Keratinocyte (primary cell): Measurements from ENCODE around the gene PFAS. TPM values are rescaled to one million over a fixed set of nuclear protein-coding genes. Genes with fewer than 3 reads are reported as not detected.

Experiments
- DNase-seq: peaks from one replicate; pipeline ENCODE4 v3.0.0-alpha.2; 2011; ENCODE audit warnings: low read depth, missing footprints, low spot score
- FAIRE-seq: peaks from 2 replicates; lab custom pipeline; 2011; peaks lifted over from hg19 to GRCh38; lab: Jason Lieb, UNC
- H2AFZ ChIP-seq: 2 replicates; pipeline ENCODE4 v1.6.0; 2012; ENCODE audit warnings: low read length, control low read depth, inconsistent platforms; ENCODE audit not compliant: control insufficient read depth
- H3K27ac ChIP-seq: 2 replicates; pipeline ENCODE4 v1.5.1; 2011; ENCODE audit warnings: low read length; ENCODE audit not compliant: control insufficient read depth, insufficient read depth
- H3K27me3 ChIP-seq: 3 replicates; pipeline ENCODE4 v1.6.0; 2011; ENCODE audit warnings: low read length; ENCODE audit not compliant: control insufficient read depth, insufficient read depth; ENCODE audit errors: extremely low read depth
- H3K36me3 ChIP-seq, 2 experiments: 2 replicates in 1 of 2; 3 replicates in 1 of 2; pipeline ENCODE4 v1.5.1; 2011; ENCODE audit warnings: low read length in 2 of 2, mild to moderate bottlenecking in 1 of 2; ENCODE audit not compliant: control insufficient read depth in 2 of 2, insufficient read depth in 2 of 2; ENCODE audit errors: extremely low read depth in 1 of 2
- H3K4me1 ChIP-seq: 3 replicates; pipeline ENCODE4 v1.5.1; 2011; ENCODE audit warnings: low read length; ENCODE audit not compliant: control insufficient read depth, insufficient read depth; ENCODE audit errors: extremely low read depth
- H3K4me2 ChIP-seq: 3 replicates; pipeline ENCODE4 v1.6.0; 2011; ENCODE audit warnings: low read depth, low read length; ENCODE audit not compliant: control insufficient read depth, insufficient read depth; ENCODE audit errors: extremely low read depth
- H3K4me3 ChIP-seq, 3 experiments: fragments of 200-600 bp in 1 of 3; sonication (generic) in 1 of 3; 2 replicates in 2 of 3; 3 replicates in 1 of 3; pipeline ENCODE4 v1.5.1; 2011 to 2016; ENCODE audit warnings: low read length in 3 of 3, mild to moderate bottlenecking in 3 of 3, control low read depth in 2 of 3, inconsistent platforms in 1 of 3, low read depth in 1 of 3, mixed read lengths in 1 of 3, mixed run types in 1 of 3, moderate library complexity in 1 of 3; ENCODE audit not compliant: control insufficient read depth in 2 of 3, insufficient read depth in 2 of 3; ENCODE audit errors: extremely low read depth in 1 of 3
- H3K79me2 ChIP-seq: 2 replicates; pipeline ENCODE4 v1.6.0; 2012; ENCODE audit warnings: low read length; ENCODE audit not compliant: control insufficient read depth, insufficient read depth
- H3K9ac ChIP-seq: 3 replicates; pipeline ENCODE4 v1.6.0; 2011; ENCODE audit warnings: low read length; ENCODE audit not compliant: control insufficient read depth, insufficient read depth; ENCODE audit errors: extremely low read depth
- H3K9me1 ChIP-seq: 3 replicates; pipeline ENCODE4 v1.6.0; 2011; ENCODE audit warnings: low read length; ENCODE audit not compliant: control insufficient read depth, insufficient read depth; ENCODE audit errors: extremely low read depth
- H3K9me3 ChIP-seq: 2 replicates; pipeline ENCODE4 v1.5.1; 2012; ENCODE audit warnings: low read depth, low read length; ENCODE audit not compliant: control insufficient read depth
- H4K20me1 ChIP-seq: 3 replicates; pipeline ENCODE4 v1.6.0; 2011; ENCODE audit warnings: low read length; ENCODE audit not compliant: control insufficient read depth, insufficient read depth; ENCODE audit errors: extremely low read depth
- EZH2 ChIP-seq: IDR thresholded peaks from one replicate; pipeline ENCODE4 v1.6.1; 2012; ENCODE audit warnings: inconsistent platforms, mild to moderate bottlenecking, low read length, moderate library complexity
- dilution Hi-C: fragments of 300-500 bp; cut with MboI; formaldehyde crosslinking; loops from one replicate; pipeline ENCODE4 v1.7.0; 2020; ENCODE audit warnings: low sequenced_read_pairs; ENCODE audit not compliant: extremely low pct_ligation_motif_present
- polyA plus RNA-seq, 5 experiments: library from polyadenylated mRNA; depleted of rRNA in 3 of 5; stranded (reverse) in 3 of 5; stranded (forward) in 1 of 5; unstranded in 1 of 5; fragments of >200 nt; gene quantifications; 1 replicate in 1 of 5; 2 replicates in 3 of 5; 3 replicates in 1 of 5; pipeline versions ENCODE4 v1.2.1 to v1.2.3, GENCODE V29; 2011 to 2012; ENCODE audit warnings: missing spikeins in 2 of 5, low read depth in 1 of 5, low replicate concordance in 1 of 5
- TF ChIP-seq, protein P1 (sequence below), 3 experiments: IDR thresholded peaks in 1 of 3; conservative IDR thresholded peaks in 1 of 3; optimal IDR thresholded peaks in 1 of 3; 2 replicates in 2 of 3; 3 replicates in 1 of 3; pipeline versions ENCODE3 to v1.5.1; 2011; ENCODE audit warnings: low read length in 3 of 3, mild to moderate bottlenecking in 3 of 3, moderate library complexity in 2 of 3, control low read depth in 1 of 3, inconsistent platforms in 1 of 3; ENCODE audit not compliant: insufficient read depth in 2 of 3; ENCODE audit errors: extremely low read depth in 1 of 3

Gene PFAS
- polyA plus RNA-seq, 1 donor (not counting 4 experiments of a cell fraction or from before 2014, with no cell fraction given) = 14.1 TPM

DNA sequence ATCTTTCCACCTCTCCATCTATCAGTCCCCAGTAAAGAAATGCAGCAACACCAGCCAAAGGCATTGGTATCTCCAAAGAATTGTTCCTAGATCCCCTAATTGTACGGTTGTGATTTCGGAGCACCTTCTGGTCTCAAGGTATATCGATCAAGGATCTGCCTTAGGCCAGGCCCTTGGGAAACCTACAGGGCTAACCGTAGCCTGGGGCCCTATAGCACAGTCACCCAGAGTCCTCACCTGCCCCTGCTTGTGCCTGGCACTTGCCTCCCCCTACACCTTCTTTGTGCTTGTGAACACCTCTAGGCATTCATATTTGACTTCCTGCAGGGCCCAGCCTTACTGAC lies 21.9 kb upstream of the PFAS start:
- dilution Hi-C loops = no loop called here
- Histone ChIP-seq H2AFZ (no peak overlapping the region), H3K79me2 (no peaks in the 10 kb centered on the region), H3K36me3 (peaks cover 31 to 34% of the 10 kb centered on the region in 2 experiments), H3K9ac (no peak overlapping the region), H4K20me1 (no peaks in the 10 kb centered on the region), H3K27ac (no peak overlapping the region), H3K9me3 (no peaks in the 10 kb centered on the region), H3K27me3 (no peaks in the 10 kb centered on the region), H3K4me1 (peaks cover 15% of the 10 kb centered on the region), H3K9me1 (no peaks in the 10 kb centered on the region), H3K4me3 (peak overlapping the region in 1 of 3 experiments; percentile 29), H3K4me2 (peak overlapping the region; percentile 72)
- no peak for DNase-seq
- no peak for FAIRE-seq
- TF ChIP-seq EZH2 = no peak
- TF ChIP-seq, protein P1, sequence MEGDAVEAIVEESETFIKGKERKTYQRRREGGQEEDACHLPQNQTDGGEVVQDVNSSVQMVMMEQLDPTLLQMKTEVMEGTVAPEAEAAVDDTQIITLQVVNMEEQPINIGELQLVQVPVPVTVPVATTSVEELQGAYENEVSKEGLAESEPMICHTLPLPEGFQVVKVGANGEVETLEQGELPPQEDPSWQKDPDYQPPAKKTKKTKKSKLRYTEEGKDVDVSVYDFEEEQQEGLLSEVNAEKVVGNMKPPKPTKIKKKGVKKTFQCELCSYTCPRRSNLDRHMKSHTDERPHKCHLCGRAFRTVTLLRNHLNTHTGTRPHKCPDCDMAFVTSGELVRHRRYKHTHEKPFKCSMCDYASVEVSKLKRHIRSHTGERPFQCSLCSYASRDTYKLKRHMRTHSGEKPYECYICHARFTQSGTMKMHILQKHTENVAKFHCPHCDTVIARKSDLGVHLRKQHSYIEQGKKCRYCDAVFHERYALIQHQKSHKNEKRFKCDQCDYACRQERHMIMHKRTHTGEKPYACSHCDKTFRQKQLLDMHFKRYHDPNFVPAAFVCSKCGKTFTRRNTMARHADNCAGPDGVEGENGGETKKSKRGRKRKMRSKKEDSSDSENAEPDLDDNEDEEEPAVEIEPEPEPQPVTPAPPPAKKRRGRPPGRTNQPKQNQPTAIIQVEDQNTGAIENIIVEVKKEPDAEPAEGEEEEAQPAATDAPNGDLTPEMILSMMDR (optimal IDR thresholded peaks at IDR 0.05 in 1 of 3, IDR thresholded peaks at IDR 0.05 in 1 of 3, conservative IDR thresholded peaks at IDR 0.05 in 1 of 3; ENCODE audit: extremely low read depth in 1 of 3, insufficient read depth in 2 of 3, low read length in 3 of 3) = no peak

DNA sequence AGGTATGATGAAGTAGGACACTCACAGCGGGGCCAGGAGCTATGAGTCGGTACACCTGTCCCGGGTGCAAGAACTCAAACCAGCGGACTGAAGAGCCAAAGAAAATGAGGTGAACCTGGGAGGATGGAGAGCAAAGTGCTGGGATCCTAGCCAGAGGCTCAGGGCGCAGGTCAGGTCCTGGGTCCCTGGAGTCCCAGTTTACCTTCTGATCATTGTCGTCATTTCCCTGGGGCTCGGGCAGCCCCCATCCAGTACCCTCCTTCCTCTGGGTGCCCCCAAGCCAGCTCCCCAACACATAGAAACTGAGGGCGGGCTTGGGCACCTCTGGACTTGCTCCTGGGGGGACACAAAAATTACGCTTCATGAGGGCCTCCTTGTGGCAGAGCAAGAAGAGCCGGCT lies 17.4 kb upstream of the PFAS start:
- no peak overlapping the region for H3K4me3 ChIP-seq
- dilution Hi-C loops = no loop called here
- H3K27ac ChIP-seq = no peak overlapping the region
- H3K9ac ChIP-seq = no peak overlapping the region
- H3K9me1 ChIP-seq = no peaks in the 10 kb centered on the region
- no peak for TF ChIP-seq EZH2
- TF ChIP-seq, protein P1 (optimal IDR thresholded peaks at IDR 0.05 in 1 of 3, IDR thresholded peaks at IDR 0.05 in 1 of 3, conservative IDR thresholded peaks at IDR 0.05 in 1 of 3; ENCODE audit: extremely low read depth in 1 of 3, insufficient read depth in 2 of 3, low read length in 3 of 3) = no peak
- no peaks in the 10 kb centered on the region for H3K27me3 ChIP-seq
- no peak overlapping the region for H2AFZ ChIP-seq
- FAIRE-seq (no peak), DNase-seq (no peak)
- H3K4me2 ChIP-seq = no peak overlapping the region
- H3K36me3 ChIP-seq = peaks cover 49% of the 10 kb centered on the region in 2 experiments
- peaks cover 4% of the 10 kb centered on the region for H3K4me1 ChIP-seq
- no peaks in the 10 kb centered on the region for H3K79me2 ChIP-seq
- H4K20me1 ChIP-seq = no peaks in the 10 kb centered on the region
- no peaks in the 10 kb centered on the region for H3K9me3 ChIP-seq
